ENCODE data around the gene AMZ1.
"Not testable (repeated sequence)": the region's sequence is repeated elsewhere in the genome, so short reads cannot be mapped to it uniquely, and the experiment has no call there.

AMZ1 gene

GRCh38 chr7:2729893-2730716 lies 42.1 kb downstream of the AMZ1 start:
- DNase-seq, result peak; percentile 50

- peak; percentile 90 for DNase-seq
Observed at GRCh38 chr7:2730846-2731770, 43.1 kb downstream of the AMZ1 start.

- peak; percentile 17 for DNase-seq
Observed at GRCh38 chr7:2732388-2732787, 44.4 kb downstream of the AMZ1 start.

- DNase-seq, result peak; percentile 94
Observed at GRCh38 chr7:2732959-2733584, 45.1 kb downstream of the AMZ1 start.

GRCh38 chr7:2734084-2734686 lies 46.2 kb downstream of the AMZ1 start:
- DNase-seq, result peak; percentile 41

GRCh38 chr7:2734751-2735571 lies 47.0 kb downstream of the AMZ1 start:
- peak; percentile 53 for DNase-seq

- peak; percentile 32 for DNase-seq
Observed at GRCh38 chr7:2735744-2736143, 47.7 kb downstream of the AMZ1 start.

GRCh38 chr7:2736411-2736914 lies 48.5 kb downstream of the AMZ1 start:
- peak; percentile 56 for DNase-seq

GRCh38 chr7:2737005-2737743 lies 49.2 kb downstream of the AMZ1 start:
- DNase-seq, result peak; percentile 8

- peak; percentile 28 for DNase-seq
Observed at GRCh38 chr7:2737771-2738540, 50.0 kb downstream of the AMZ1 start.

- DNase-seq, result peak; percentile 40
Observed at GRCh38 chr7:2738766-2739549, 51.0 kb downstream of the AMZ1 start.

- DNase-seq, result not testable (repeated sequence)
Observed at GRCh38 chr7:2743523-2744185, 55.7 kb downstream of the AMZ1 start.

- not testable (repeated sequence) for DNase-seq
Observed at GRCh38 chr7:2748684-2749083, 60.7 kb downstream of the AMZ1 start.

- DNase-seq, result peak; percentile 86
Observed at GRCh38 chr7:2750004-2750407, 62.0 kb downstream of the AMZ1 start.

- DNase-seq, result no peak
Observed at GRCh38 chr7:2751086-2751485, 63.1 kb downstream of the AMZ1 start.

GRCh38 chr7:2753148-2753547 lies 65.1 kb downstream of the AMZ1 start:
- peak; percentile 7 for DNase-seq

- DNase-seq, result peak; percentile 50
Observed at GRCh38 chr7:2754086-2754485, 66.1 kb downstream of the AMZ1 start.

GRCh38 chr7:2754912-2755311 lies 66.9 kb downstream of the AMZ1 start:
- peak; percentile 33 for DNase-seq

- no peak for DNase-seq
Observed at GRCh38 chr7:2755531-2755930, 67.5 kb downstream of the AMZ1 start.

All from islet precursor cell (in vitro differentiated cells).